ENCODE data around the gene NHSL2.

Gene NHSL2

GRCh38 chrX:72176981-72177380 is 266.3 kb downstream of the NHSL2 start:
- no peak overlapping the region for H2AFZ ChIP-seq (ENCODE audit: low read length, unreplicated experiment)
- H3K4me3 ChIP-seq (ENCODE audit: low read depth, low read length) = no peak overlapping the region
- no peak overlapping the region for H3K27ac ChIP-seq (ENCODE audit: low read depth, low read length)
- H3K79me2 ChIP-seq (ENCODE audit: control insufficient read depth, insufficient read depth, low read length, unreplicated experiment) = peaks cover 4% of the 10 kb centered on the region
- H3K4me1 ChIP-seq (ENCODE audit: control insufficient read depth, insufficient read depth, low read length, unreplicated experiment) = no peaks in the 10 kb centered on the region
- no peaks in the 10 kb centered on the region for H3K36me3 ChIP-seq (ENCODE audit: insufficient read depth, low read length)
- no peaks in the 10 kb centered on the region for H3K27me3 ChIP-seq (ENCODE audit: insufficient read depth, low read length)

DNA sequence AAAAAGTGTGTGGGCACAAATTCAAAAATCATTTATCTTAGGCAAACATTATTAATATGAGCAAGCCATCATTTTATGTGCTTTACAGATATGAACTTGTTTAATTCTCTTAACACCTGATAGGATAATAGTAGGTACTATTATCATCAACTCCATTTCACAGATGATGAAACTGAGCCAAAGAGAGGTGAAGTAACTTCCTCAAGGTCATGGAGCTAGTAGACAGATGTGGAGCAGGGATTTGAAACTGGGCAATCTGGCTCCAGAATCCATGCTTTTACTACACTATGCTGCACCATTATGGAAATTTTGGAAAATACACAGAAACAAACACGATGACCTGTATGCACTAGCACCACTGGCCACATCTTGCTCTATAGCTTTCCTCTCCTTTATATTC is 269.9 kb downstream of the NHSL2 start:
- no peaks in the 10 kb centered on the region for H3K27me3 ChIP-seq (ENCODE audit: insufficient read depth, low read length)
- H3K4me3 ChIP-seq (ENCODE audit: low read depth, low read length) = peak overlapping the region; percentile 97

DNA sequence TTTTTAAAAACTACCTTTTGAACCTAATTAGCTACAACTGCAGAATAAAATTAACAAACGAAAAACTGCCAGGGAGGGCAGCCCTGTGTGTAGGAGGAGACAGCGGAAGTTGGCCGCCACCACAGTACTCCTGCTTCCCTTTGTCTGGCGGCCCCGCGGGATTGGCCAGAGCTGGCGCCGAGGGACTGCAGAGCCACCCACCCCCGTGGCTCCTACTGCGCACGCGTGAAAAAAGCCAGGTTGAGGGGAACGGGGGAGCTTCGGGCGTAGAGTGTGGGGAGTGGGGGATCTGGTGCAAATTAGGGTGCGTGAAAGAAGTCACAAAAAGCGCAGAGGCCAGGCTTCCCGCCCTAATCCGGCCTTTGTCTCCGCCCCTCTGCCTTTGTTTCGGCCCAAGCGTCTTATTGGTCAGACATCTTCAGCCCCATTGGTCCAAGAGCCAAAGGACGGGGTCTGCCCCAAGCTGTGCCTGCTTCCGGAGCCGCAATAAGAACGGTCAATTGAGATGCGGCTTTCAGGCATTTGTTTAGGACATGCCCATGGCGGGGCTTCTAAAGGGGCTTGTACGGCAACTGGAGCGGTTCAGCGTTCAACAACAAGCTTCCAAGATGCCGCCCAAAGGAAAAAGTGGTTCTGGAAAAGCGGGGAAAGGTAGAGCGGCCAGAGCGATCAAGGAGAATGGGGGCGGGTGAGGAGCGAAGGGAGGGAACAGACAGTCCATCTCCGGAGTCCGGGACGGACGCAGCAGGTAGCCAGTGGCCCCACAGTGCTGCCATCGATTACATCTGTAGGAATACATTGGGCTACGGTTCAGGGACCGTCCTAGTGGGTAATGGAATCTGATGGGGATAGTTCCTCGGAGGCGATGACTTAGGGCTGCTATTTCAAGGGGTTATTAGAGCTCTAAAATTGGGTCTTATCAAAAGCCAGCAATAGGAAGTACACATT is 270.8 kb downstream of the NHSL2 start, which contains the start of gene PIN4:
Gene PIN4 (plus strand): TSS at position 580 of the 948 bp plus-strand sequence. CDS start 29 bp downstream, at position 609.
- Histone ChIP-seq H3K27me3 (ENCODE audit: insufficient read depth, low read length) (no peaks in the 10 kb centered on the region), H3K4me3 (ENCODE audit: low read depth, low read length) (peak within 1 kb of the TSS; percentile 97), H3K36me3 (ENCODE audit: insufficient read depth, low read length) (no peaks in the 10 kb centered on the region), H3K79me2 (ENCODE audit: control insufficient read depth, insufficient read depth, low read length, unreplicated experiment) (peaks cover 21% of the 10 kb centered on the region), H3K27ac (ENCODE audit: low read depth, low read length) (peak within 1 kb of the TSS; percentile 67), H3K4me1 (ENCODE audit: control insufficient read depth, insufficient read depth, low read length, unreplicated experiment) (peaks cover 8% of the 10 kb centered on the region), H2AFZ (ENCODE audit: low read length, unreplicated experiment) (peak within 1 kb of the TSS; percentile 72)

More for the DNA sequence above, 269.9 kb downstream of the NHSL2 start:
- Histone ChIP-seq H2AFZ (ENCODE audit: low read length, unreplicated experiment) (peak overlapping the region; percentile 72), H3K36me3 (ENCODE audit: insufficient read depth, low read length) (no peaks in the 10 kb centered on the region), H3K4me1 (ENCODE audit: control insufficient read depth, insufficient read depth, low read length, unreplicated experiment) (peaks cover 8% of the 10 kb centered on the region), H3K27ac (ENCODE audit: low read depth, low read length) (peak overlapping the region; percentile 67; the same call in 1 of the 2 replicates), H3K79me2 (ENCODE audit: control insufficient read depth, insufficient read depth, low read length, unreplicated experiment) (peaks cover 21% of the 10 kb centered on the region)

DNA sequence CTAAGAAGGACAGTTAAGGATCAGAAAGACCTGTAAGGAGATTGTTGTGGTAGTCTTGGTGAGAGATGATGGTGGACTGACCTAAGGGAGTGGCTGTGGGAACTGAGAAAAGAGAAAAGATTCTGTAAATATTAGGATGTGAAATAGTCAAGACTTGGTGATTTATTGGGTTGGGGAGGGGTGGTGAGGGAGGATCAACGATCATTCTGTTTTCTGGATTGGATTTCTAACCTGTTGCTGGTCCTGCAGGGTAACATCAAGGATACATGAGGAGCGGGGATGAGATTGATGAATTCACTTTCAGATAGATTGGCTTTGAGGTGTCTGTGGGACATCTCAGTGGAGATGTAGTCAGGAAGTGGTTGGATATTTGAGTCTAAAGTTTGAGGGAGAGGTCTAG is 272.3 kb downstream of the NHSL2 start:
- no peaks in the 10 kb centered on the region for H3K36me3 ChIP-seq (ENCODE audit: insufficient read depth, low read length)
- H3K27me3 ChIP-seq (ENCODE audit: insufficient read depth, low read length) = no peaks in the 10 kb centered on the region
- peak overlapping the region; percentile 97 for H3K4me3 ChIP-seq (ENCODE audit: low read depth, low read length)
- peaks cover 8% of the 10 kb centered on the region for H3K4me1 ChIP-seq (ENCODE audit: control insufficient read depth, insufficient read depth, low read length, unreplicated experiment)
- no peak overlapping the region for H2AFZ ChIP-seq (ENCODE audit: low read length, unreplicated experiment)
- no peak overlapping the region for H3K27ac ChIP-seq (ENCODE audit: low read depth, low read length)
- peaks cover 21% of the 10 kb centered on the region for H3K79me2 ChIP-seq (ENCODE audit: control insufficient read depth, insufficient read depth, low read length, unreplicated experiment)

GRCh38 chrX:72201836-72202536 is 291.3 kb downstream of the NHSL2 start:
- peaks cover 8% of the 10 kb centered on the region for H3K36me3 ChIP-seq (ENCODE audit: insufficient read depth, low read length)
- H3K4me1 ChIP-seq (ENCODE audit: control insufficient read depth, insufficient read depth, low read length, unreplicated experiment) = peaks cover 19% of the 10 kb centered on the region
- H3K79me2 ChIP-seq (ENCODE audit: control insufficient read depth, insufficient read depth, low read length, unreplicated experiment) = peaks cover 4% of the 10 kb centered on the region
- peak overlapping the region; percentile 5; the same call in 1 of the 2 replicates for H3K4me3 ChIP-seq (ENCODE audit: low read depth, low read length)
- H3K27me3 ChIP-seq (ENCODE audit: insufficient read depth, low read length) = no peaks in the 10 kb centered on the region
- peak overlapping the region; percentile 94 for H3K27ac ChIP-seq (ENCODE audit: low read depth, low read length)
- H2AFZ ChIP-seq (ENCODE audit: low read length, unreplicated experiment) = no peak overlapping the region

Data from ACC112 (cell line).